NCI-H1694 (cell line): ENCODE measurements around the gene KRTAP6-2.

Source experiments
- DNase-seq: peaks from one replicate; lab custom pipeline; 2025; lab: John Stamatoyannopoulos, UW

KRTAP6-2 gene

GRCh38 chr21:30598802-30599201, at the start of gene KRTAP6-2:
Gene KRTAP6-2 (minus strand): TSS chr21:30598902. CDS start chr21:30598874, 28 bp downstream.
- DNase-seq, result no peak

- no peak for DNase-seq
Observed at GRCh38 chr21:30646904-30647414, 48.3 kb upstream of the KRTAP6-2 start.

- DNase-seq, result no peak
Observed at GRCh38 chr21:30642564-30642963, 43.9 kb upstream of the KRTAP6-2 start, which contains the start of gene KRTAP20-3. Gene KRTAP20-3 (plus strand): TSS chr21:30642864.

- no peak for DNase-seq
Observed at GRCh38 chr21:30638686-30639085, 40.0 kb upstream of the KRTAP6-2 start.

- DNase-seq, result no peak
Observed at GRCh38 chr21:30634906-30635305, 36.2 kb upstream of the KRTAP6-2 start, which contains the start of gene KRTAP20-2. Gene KRTAP20-2 (plus strand): TSS chr21:30635206. CDS start chr21:30635264, 58 bp downstream.

GRCh38 chr21:30629200-30629599, 30.5 kb upstream of the KRTAP6-2 start:
- no peak for DNase-seq

GRCh38 chr21:30628109-30628508, 29.4 kb upstream of the KRTAP6-2 start:
- no peak for DNase-seq

- no peak for DNase-seq
Observed at GRCh38 chr21:30625449-30626165, 26.9 kb upstream of the KRTAP6-2 start.

- no peak for DNase-seq
Observed at GRCh38 chr21:30623362-30623761, 24.7 kb upstream of the KRTAP6-2 start.

GRCh38 chr21:30620522-30620921, 21.8 kb upstream of the KRTAP6-2 start, which contains the start of gene KRTAP20-4:
Gene KRTAP20-4 (plus strand): TSS chr21:30620627.
- no peak for DNase-seq

GRCh38 chr21:30620080-30620479, 21.4 kb upstream of the KRTAP6-2 start:
- no peak for DNase-seq

- DNase-seq, result no peak
Observed at GRCh38 chr21:30616125-30616524, 17.4 kb upstream of the KRTAP6-2 start, which contains the start of gene KRTAP20-1. Gene KRTAP20-1 (plus strand): TSS chr21:30616425. CDS start chr21:30616455, 30 bp downstream.

- no peak for DNase-seq
Observed at GRCh38 chr21:30615199-30615598, 16.5 kb upstream of the KRTAP6-2 start.

- no peak for DNase-seq
Observed at GRCh38 chr21:30613836-30614235, 15.1 kb upstream of the KRTAP6-2 start, which contains the start of gene KRTAP6-1. Gene KRTAP6-1 (minus strand): TSS chr21:30613930. CDS start chr21:30613904, 26 bp downstream.

- DNase-seq, result no peak
Observed at GRCh38 chr21:30612132-30612531, 13.4 kb upstream of the KRTAP6-2 start.

- no peak for DNase-seq
Observed at GRCh38 chr21:30605968-30606367, 7.3 kb upstream of the KRTAP6-2 start.

- no peak for DNase-seq
Observed at GRCh38 chr21:30600787-30601186, 2.1 kb upstream of the KRTAP6-2 start, which contains the start of gene KRTAP22-1. Gene KRTAP22-1 (plus strand): TSS chr21:30601087.

- no peak for DNase-seq
Observed at GRCh38 chr21:30592140-30592539, 6.6 kb downstream of the KRTAP6-2 start, which contains the start of gene KRTAP6-3. Gene KRTAP6-3 (plus strand): TSS chr21:30592440. CDS start chr21:30592446, 6 bp downstream.

GRCh38 chr21:30590297-30590696, 8.4 kb downstream of the KRTAP6-2 start, which contains the start of gene KRTAP22-2:
Gene KRTAP22-2 (minus strand): TSS chr21:30590397.
- DNase-seq, result no peak

- no peak for DNase-seq
Observed at GRCh38 chr21:30582870-30583269, 15.8 kb downstream of the KRTAP6-2 start.

- DNase-seq, result no peak
Observed at GRCh38 chr21:30580132-30580531, 18.6 kb downstream of the KRTAP6-2 start.

- no peak for DNase-seq
Observed at GRCh38 chr21:30579346-30579745, 19.4 kb downstream of the KRTAP6-2 start.

- DNase-seq, result no peak
Observed at GRCh38 chr21:30577766-30578165, 20.9 kb downstream of the KRTAP6-2 start.
